Measurements from ENCODE around the gene CDKAL1.

Gene CDKAL1

DNA sequence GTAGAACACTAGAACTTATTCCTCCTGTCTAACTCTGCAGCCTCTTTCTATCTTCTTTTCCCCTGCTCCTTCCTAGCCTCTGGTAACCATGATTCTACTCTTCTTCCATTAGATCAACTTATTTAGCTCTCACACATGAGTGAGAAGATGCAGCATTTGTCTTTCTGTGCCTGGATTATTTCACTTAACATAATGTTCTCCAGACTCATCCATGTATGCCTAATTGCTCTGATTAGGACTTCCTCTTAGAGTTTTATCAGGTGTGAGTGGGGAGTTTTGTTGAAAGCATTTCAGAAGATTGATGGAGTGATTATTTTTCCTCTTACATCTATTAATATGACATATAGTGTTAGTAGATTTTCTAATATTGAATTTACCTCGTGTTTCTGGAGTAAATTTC is 140.4 kb downstream of the CDKAL1 start:
- TF ChIP-seq, protein P1, sequence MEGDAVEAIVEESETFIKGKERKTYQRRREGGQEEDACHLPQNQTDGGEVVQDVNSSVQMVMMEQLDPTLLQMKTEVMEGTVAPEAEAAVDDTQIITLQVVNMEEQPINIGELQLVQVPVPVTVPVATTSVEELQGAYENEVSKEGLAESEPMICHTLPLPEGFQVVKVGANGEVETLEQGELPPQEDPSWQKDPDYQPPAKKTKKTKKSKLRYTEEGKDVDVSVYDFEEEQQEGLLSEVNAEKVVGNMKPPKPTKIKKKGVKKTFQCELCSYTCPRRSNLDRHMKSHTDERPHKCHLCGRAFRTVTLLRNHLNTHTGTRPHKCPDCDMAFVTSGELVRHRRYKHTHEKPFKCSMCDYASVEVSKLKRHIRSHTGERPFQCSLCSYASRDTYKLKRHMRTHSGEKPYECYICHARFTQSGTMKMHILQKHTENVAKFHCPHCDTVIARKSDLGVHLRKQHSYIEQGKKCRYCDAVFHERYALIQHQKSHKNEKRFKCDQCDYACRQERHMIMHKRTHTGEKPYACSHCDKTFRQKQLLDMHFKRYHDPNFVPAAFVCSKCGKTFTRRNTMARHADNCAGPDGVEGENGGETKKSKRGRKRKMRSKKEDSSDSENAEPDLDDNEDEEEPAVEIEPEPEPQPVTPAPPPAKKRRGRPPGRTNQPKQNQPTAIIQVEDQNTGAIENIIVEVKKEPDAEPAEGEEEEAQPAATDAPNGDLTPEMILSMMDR (IDR thresholded peaks at IDR 0.05; ENCODE audit: borderline replicate concordance, insufficient read depth, low read depth, low read length), result no peak
- H3K4me3 ChIP-seq (ENCODE audit: low read depth, low read length), result no peak overlapping the region

DNA sequence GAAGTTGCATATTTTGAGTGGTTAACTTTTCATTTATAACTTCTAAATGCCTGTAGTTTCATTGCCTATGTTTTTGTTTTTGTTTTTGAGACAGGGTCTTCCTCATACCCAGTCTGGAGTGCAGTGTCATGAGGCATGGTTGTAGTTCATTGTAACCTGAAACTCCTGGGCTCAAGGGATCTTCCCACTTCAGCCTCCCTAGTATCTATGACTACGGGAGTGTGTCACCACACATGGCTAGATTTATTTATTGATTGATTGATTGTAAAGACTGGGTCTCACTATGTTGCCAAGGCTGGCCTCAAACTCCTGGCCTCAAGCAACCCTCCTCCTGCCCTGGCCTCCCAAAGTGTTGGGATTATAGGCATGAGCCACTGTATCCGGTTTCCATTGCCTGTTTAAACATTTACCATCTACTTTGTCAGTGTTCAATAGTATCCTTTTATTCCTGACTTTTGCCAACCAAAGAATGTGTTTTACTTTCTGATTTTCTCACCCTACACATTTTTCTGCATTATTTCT is 144.6 kb downstream of the CDKAL1 start:
- H3K4me3 ChIP-seq (ENCODE audit: low read depth, low read length), result no peak overlapping the region
- TF ChIP-seq, protein P1 (IDR thresholded peaks at IDR 0.05; ENCODE audit: borderline replicate concordance, insufficient read depth, low read depth, low read length), result no peak

DNA sequence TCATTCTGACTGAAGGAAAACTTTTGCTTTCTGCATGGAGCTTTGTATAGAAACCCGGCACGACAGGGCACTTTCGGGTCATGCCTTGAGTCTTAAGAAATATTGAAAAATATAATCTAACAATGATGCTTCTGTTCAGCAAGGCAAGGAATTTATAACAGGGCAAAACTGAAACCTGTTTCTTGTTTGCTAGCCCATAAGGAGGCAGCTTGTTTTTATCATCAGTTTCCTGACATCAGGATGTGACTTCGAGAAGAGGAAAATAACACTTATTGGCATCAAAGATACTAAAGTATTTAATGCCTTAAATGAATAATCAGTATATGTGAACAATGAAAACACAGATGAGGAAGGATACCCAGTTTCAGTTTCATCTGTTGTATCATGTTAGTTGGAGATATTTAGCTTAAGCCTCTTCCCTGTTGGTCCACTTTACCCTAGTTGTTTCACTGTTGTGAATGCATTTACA is 146.5 kb downstream of the CDKAL1 start:
- TF ChIP-seq, protein P1 (IDR thresholded peaks at IDR 0.05; ENCODE audit: borderline replicate concordance, insufficient read depth, low read depth, low read length), result no peak
- no peak overlapping the region for H3K4me3 ChIP-seq (ENCODE audit: low read depth, low read length)

DNA sequence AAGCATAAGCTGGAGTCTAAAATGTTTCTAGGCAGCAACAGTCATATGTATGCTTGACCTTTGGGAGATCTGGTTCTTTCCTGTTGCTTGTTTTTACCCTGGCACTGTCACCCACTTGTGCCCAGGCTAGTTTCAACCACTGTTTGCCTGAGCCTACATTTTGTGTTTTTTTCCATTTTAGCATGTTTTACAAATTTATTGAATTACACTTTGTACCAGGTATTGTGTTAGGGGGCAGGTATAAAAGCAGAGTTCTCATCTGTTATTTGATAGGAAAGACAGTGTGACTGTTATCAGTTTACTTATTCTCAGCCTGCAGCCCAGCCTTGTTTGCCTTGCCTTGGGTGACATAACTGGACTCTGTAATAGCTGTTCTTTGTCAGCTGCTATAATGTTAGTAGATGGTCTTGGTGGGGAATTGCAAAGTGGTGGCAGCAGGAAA is 147.0 kb downstream of the CDKAL1 start:
- H3K4me3 ChIP-seq (ENCODE audit: low read depth, low read length), result no peak overlapping the region
- TF ChIP-seq, protein P1 (IDR thresholded peaks at IDR 0.05; ENCODE audit: borderline replicate concordance, insufficient read depth, low read depth, low read length), result no peak

DNA sequence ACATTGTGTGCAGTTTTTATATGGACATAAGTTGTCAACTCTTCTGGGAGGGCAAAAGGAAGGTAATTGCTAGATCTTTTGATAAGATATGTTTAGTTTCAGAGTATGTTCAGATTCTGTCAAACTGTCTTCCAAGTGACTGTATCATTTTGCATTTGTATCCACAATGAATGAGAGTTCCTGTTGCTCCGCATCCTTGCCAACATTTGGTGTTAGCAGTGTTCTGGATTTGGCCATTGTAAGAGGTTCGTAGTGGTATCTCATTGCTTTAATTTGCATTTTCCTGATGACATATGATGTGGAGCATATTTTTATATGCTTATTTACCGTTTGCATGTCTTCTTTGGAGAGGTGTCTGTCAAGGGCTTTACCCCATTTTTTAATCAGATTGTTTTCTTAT is 150.2 kb downstream of the CDKAL1 start:
- TF ChIP-seq, protein P1 (IDR thresholded peaks at IDR 0.05; ENCODE audit: borderline replicate concordance, insufficient read depth, low read depth, low read length), result no peak
- no peak overlapping the region for H3K4me3 ChIP-seq (ENCODE audit: low read depth, low read length)

DNA sequence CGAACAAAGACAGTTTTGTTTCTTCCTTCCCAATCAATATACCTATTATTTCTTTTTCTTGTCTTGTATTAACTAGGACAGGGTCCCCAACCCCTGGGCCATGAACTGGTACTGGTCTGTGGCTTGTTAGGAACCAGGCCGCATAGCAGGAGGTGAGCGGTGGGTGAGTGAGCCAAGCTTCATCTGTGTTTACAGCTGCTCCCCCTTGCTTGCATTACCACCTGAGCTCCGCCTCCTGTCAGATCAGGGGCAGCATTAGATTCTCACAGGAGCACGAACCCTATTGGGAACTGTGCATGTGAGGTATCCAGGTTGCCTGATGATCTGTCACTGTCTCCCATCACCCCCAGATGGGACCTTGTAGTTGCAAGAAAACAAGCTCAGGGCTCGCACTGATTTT is 151.9 kb downstream of the CDKAL1 start:
- TF ChIP-seq, protein P1 (IDR thresholded peaks at IDR 0.05; ENCODE audit: borderline replicate concordance, insufficient read depth, low read depth, low read length), result no peak
- no peak overlapping the region for H3K4me3 ChIP-seq (ENCODE audit: low read depth, low read length)

DNA sequence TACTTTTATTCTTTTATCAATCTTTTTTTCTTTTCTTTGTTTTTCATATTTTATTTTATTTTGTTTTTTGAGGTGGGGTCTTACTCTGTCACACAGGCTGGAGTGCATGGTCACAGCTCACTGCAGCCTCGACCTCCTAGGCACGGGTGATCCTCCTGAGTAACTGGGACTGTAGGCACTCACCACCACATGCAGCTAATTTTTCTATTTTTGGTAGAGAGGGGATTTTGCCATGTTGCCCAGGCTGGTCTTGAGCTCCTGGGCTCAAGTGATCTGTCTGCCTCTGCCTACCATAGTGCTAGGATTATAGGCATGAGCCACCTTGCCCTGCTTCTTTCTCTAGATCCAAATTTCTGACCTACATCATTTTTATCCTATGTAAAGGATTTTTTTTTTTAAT is 153.2 kb downstream of the CDKAL1 start:
- H3K4me3 ChIP-seq (ENCODE audit: low read depth, low read length), result no peak overlapping the region
- TF ChIP-seq, protein P1 (IDR thresholded peaks at IDR 0.05; ENCODE audit: borderline replicate concordance, insufficient read depth, low read depth, low read length), result no peak
